Body of pancreas (tissue), 4 donors: Measurements from ENCODE around the gene SUB1.

Experiments
- CTCF ChIP-seq, 7 experiments: fragments of 450-650 bp in 4 of 7; fragments of 200-600 bp in 3 of 7; sonication (generic) in 3 of 7; IDR thresholded peaks; one replicate each; pipeline ENCODE4 v1.5.1; 2016 to 2019; ENCODE audit warnings: antibody characterized with exemption in 7 of 7
- POLR2A ChIP-seq, 3 donors: fragments of 450-650 bp; IDR thresholded peaks; one replicate each; pipeline ENCODE4 v1.6.1; 2016; ENCODE audit warnings: antibody characterized with exemption in 3 of 3, mild to moderate bottlenecking in 2 of 3

DNA sequence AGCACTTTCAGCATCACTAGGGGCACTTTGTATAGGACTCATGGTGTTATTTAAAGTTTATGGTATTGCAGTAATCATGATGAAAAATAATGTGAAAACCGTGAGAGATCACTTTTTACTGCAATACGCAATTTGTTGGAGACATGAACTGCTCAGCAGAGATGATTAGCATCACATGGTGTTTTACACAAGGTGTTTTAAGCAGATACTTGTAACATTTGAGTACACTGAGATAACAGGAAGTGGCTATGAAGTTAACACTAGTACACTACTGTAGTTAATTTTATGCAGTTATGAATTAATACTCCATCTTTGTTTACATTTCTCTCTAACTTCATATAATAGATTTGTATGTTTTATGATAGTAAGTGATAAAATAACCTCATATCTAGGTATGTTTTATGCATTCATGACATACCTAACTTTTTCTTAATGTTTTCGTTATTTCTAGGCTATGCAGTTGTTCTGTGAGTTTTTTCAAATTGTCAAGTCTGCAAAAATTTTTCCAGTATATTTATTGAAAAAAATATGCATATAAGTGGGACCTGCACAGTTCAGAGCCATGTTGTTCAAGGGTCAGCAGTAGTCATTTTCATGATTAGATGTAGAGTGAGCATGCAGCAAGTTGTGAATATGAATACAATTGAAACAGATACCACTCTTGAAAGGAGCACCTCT is 13.0 kb downstream of the SUB1 start:
- no peak for TF ChIP-seq CTCF (IDR thresholded peaks at IDR 0.05)
- no peak for TF ChIP-seq POLR2A (IDR thresholded peaks at IDR 0.05)
